Cardiac muscle cell (in vitro differentiated cells and primary cell): Measurements from ENCODE around the gene MGLL. TPM values are rescaled to one million over a fixed set of nuclear protein-coding genes. Genes with fewer than 3 reads are reported as not detected.

ENCODE experiments used
- DNase-seq, 2 donors: peaks; one replicate each; pipeline versions ENCODE4 v3.0.0 to v3.0.0-alpha.2; 2010 to 2017; ENCODE audit warnings: low read depth in 1 of 2, low spot score in 1 of 2
- H3K27ac ChIP-seq: fragments of 200-600 bp; sonication (generic); 2 replicates; pipeline ENCODE4 v1.5.1; 2016
- H3K27me3 ChIP-seq: fragments of 200-600 bp; sonication (generic); 2 replicates; pipeline ENCODE4 v1.6.0; 2016; ENCODE audit warnings: control low read depth
- H3K36me3 ChIP-seq: fragments of 200-600 bp; sonication (generic); 2 replicates; pipeline ENCODE4 v1.5.1; 2016; ENCODE audit warnings: control low read depth
- H3K4me1 ChIP-seq: fragments of 200-600 bp; sonication (generic); 2 replicates; pipeline ENCODE4 v1.8.1; 2017; ENCODE audit warnings: low read depth, mild to moderate bottlenecking, mixed run types
- H3K4me3 ChIP-seq: fragments of 200-600 bp; sonication (generic); 2 replicates; pipeline ENCODE4 v1.5.1; 2016; ENCODE audit warnings: mild to moderate bottlenecking
- H3K9me3 ChIP-seq: fragments of 200-600 bp; sonication (generic); 2 replicates; pipeline ENCODE4 v1.5.1; 2017; ENCODE audit warnings: low read depth, mild to moderate bottlenecking, control low read depth
- polyA plus RNA-seq: library from polyadenylated mRNA; unstranded; fragments of >200 nt; fragmentation: Nextera tagmentation; extraction: Ambion mirVana; gene quantifications from 2 replicates; pipeline ENCODE4 v1.2.1, GENCODE V29; 2016
- total RNA-seq: library from RNA; depleted of rRNA; stranded (reverse); fragments of >200 nt; gene quantifications from 2 replicates; pipeline ENCODE4 v1.2.3, GENCODE V29; 2016
- TF ChIP-seq, protein P1 (sequence below): IDR thresholded peaks from 2 replicates; pipeline ENCODE4 v1.5.1; 2012; ENCODE audit warnings: low read depth, mild to moderate bottlenecking, low read length

The MGLL gene
- total and polyA plus RNA-seq, 2 experiments from 2014 or later = 1.0 TPM

DNA sequence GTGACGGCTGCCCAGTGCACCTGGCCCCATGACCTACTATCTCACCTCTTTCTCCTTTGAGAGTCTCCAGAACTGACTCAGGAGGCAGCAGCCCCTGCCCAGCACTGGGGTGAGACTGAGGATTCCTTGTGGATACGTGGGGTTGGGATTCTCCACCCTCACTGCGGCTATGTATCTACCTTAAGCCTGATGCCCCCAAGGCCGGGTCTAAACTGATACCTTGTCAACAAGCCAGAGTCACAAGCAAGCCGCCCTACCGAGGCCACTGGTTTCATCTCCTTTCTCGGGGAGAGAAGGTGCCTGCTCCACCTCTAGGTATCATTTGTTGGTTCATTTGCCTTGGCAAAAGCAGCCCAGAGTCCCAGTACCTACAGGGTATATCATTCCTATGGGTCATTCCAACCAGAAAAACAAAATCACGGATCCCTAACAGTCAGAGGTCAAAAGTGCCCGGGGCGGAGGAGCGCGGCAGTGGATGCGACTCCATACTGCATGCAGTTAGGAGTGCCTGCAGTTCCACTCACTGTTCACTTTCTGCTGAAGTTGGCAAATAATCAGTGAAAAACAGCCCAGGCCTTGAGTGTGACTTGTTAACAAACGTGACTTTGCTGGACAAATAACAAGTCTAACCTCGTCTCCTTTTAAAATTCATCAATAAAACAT lies 102.0 kb downstream of the MGLL start:
- TF ChIP-seq, protein P1, sequence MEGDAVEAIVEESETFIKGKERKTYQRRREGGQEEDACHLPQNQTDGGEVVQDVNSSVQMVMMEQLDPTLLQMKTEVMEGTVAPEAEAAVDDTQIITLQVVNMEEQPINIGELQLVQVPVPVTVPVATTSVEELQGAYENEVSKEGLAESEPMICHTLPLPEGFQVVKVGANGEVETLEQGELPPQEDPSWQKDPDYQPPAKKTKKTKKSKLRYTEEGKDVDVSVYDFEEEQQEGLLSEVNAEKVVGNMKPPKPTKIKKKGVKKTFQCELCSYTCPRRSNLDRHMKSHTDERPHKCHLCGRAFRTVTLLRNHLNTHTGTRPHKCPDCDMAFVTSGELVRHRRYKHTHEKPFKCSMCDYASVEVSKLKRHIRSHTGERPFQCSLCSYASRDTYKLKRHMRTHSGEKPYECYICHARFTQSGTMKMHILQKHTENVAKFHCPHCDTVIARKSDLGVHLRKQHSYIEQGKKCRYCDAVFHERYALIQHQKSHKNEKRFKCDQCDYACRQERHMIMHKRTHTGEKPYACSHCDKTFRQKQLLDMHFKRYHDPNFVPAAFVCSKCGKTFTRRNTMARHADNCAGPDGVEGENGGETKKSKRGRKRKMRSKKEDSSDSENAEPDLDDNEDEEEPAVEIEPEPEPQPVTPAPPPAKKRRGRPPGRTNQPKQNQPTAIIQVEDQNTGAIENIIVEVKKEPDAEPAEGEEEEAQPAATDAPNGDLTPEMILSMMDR = no peak
- Histone ChIP-seq H3K4me3 (no peak overlapping the region), H3K4me1 (peaks cover 13% of the 10 kb centered on the region), H3K36me3 (no peaks in the 10 kb centered on the region), H3K27me3 (no peaks in the 10 kb centered on the region), H3K27ac (no peak overlapping the region), H3K9me3 (no peaks in the 10 kb centered on the region)
- DNase-seq = no peak

DNA sequence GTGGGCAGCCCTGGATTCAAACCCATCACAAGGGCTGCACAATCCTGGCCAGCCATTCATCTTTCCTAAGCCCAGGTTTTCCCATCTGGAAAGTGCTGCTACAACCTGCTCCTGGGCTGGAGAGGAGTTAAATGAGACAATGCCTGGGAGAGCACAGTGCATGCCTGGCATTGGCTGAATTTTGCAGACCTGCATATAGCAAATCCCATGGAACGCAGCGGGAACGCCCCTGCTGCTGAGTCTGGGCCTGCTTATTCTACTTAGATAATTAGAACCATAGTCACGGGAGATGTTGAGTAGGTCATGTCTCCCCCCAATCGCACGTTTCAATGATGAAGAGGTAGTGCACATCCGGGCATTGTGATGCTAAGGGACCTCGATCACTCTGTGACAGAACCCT lies 102.9 kb downstream of the MGLL start:
- DNase-seq = no peak

DNA sequence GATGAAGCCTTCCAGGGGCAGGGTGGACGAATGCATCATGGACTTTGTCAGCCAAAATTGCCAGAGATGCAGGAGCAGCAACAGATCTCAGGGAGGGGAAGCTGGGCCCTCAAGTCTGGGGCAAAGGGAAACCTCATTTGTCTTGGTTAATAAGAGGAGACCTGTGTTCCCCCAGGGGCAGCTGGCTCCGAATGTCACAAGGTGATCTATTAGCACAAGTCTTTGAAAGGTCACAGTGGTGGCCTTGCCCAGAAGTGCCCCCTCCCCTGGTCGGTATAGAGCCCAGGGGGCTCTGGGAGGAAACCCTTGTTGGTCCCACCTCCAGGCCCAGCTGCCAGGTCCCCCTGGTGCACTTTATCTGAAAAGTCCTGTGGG lies 103.4 kb downstream of the MGLL start:
- peaks cover 13% of the 10 kb centered on the region for H3K4me1 ChIP-seq

More for the DNA sequence above, 102.9 kb downstream of the MGLL start:
- Histone ChIP-seq H3K36me3 (no peaks in the 10 kb centered on the region), H3K4me1 (peaks cover 13% of the 10 kb centered on the region), H3K27me3 (no peaks in the 10 kb centered on the region), H3K4me3 (no peak overlapping the region), H3K9me3 (no peaks in the 10 kb centered on the region), H3K27ac (no peak overlapping the region)
- TF ChIP-seq, protein P1 = no peak

DNA sequence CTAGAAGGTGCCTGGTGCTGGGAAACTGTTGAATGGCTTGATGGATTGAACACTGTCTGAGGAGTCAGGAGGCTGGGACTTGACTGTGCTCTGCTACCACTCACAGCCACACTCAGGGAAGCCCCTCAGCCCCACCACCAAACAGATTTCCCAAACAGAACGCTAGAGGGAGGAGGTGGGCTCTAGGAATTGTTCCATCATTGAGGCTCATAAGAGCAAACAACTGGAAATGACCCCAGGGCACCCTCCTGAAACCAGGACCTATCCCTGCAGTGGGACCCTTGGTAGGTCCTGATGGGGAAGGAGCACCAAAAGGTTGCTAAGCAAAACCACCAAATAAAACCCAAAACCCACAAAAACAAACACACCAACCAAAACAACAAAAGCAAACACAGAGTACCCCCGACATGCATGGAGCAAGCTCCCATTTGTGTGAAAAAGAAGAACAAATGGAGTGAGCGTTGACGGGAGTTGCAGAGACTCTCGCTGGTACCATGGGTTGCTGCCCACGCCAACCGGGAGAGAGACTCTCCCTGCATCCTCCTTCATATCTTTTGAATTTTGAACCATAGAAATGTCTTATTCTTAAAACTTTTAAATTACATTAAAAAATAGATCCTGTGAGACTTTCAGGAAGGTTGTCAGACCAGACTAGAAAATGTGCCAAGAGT lies 103.9 kb downstream of the MGLL start:
- no peaks in the 10 kb centered on the region for H3K9me3 ChIP-seq
- no peaks in the 10 kb centered on the region for H3K27me3 ChIP-seq
- H3K36me3 ChIP-seq = no peaks in the 10 kb centered on the region
- peaks cover 13% of the 10 kb centered on the region for H3K4me1 ChIP-seq
- no peak overlapping the region for H3K27ac ChIP-seq
- TF ChIP-seq, protein P1 = no peak
- no peak for DNase-seq
- no peak overlapping the region for H3K4me3 ChIP-seq

More for the DNA sequence above, 103.4 kb downstream of the MGLL start:
- no peaks in the 10 kb centered on the region for H3K9me3 ChIP-seq
- DNase-seq = no peak
- H3K27me3 ChIP-seq = no peaks in the 10 kb centered on the region
- TF ChIP-seq, protein P1 = no peak
- H3K27ac ChIP-seq = no peak overlapping the region
- H3K4me3 ChIP-seq = no peak overlapping the region
- H3K36me3 ChIP-seq = no peaks in the 10 kb centered on the region

DNA sequence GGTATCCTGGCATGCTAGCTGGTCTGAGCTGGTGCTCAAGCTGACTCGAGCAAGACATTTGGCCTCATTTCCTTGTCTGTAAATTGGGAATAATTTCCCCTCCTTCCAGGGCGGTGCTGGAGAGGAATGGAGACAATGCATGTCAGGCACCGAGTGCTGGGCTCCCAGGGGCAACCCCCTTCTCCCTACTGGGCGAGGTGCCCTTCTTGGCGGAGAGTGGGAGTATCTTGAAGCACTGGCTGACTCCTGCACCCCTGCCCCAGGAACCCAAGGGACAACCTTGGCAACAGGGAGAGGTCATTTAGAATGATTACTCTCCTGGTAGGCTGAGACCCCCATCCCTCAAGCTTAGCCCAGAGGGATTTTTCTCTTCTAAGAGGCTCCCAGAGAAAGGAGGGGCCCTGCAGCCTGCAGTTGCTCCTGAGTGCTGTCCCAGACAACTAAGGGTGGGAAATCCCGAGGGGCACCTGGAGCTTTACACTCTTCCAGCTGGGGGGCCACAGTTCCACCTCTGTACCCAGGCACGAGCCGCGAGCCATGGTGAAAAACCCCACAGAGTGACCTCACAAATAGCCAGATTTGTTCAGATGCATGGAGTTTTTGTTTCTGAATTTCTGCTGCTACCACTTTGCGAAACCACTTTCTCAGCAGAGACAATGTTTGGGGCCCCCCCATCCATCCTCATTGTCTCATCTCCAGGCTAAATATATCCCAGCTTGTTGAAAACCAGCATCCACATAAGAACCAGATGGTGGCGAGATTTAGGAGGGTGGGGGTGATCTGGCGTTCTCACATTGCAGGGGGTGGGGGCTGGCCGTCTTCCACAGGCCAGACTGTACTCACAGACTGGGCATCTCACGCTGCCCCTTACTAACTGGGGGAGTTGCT lies 104.7 kb downstream of the MGLL start:
- H3K9me3 ChIP-seq = no peaks in the 10 kb centered on the region
- DNase-seq = no peak
- no peaks in the 10 kb centered on the region for H3K36me3 ChIP-seq
- H3K4me1 ChIP-seq = peaks cover 7% of the 10 kb centered on the region
- no peaks in the 10 kb centered on the region for H3K27me3 ChIP-seq
- H3K27ac ChIP-seq = no peak overlapping the region
- H3K4me3 ChIP-seq = no peak overlapping the region
- TF ChIP-seq, protein P1 = no peak
